ENCODE measurements around the gene ZNF219. TPM values are rescaled to one million over a fixed set of nuclear protein-coding genes. Genes with fewer than 3 reads are reported as not detected.

Gene ZNF219
- total and polyA plus RNA-seq, 2 of the 13 experiments (the other 11 are each of a cell fraction or from before 2014, with no cell fraction given) = 34.5 to 36.6 TPM

DNA sequence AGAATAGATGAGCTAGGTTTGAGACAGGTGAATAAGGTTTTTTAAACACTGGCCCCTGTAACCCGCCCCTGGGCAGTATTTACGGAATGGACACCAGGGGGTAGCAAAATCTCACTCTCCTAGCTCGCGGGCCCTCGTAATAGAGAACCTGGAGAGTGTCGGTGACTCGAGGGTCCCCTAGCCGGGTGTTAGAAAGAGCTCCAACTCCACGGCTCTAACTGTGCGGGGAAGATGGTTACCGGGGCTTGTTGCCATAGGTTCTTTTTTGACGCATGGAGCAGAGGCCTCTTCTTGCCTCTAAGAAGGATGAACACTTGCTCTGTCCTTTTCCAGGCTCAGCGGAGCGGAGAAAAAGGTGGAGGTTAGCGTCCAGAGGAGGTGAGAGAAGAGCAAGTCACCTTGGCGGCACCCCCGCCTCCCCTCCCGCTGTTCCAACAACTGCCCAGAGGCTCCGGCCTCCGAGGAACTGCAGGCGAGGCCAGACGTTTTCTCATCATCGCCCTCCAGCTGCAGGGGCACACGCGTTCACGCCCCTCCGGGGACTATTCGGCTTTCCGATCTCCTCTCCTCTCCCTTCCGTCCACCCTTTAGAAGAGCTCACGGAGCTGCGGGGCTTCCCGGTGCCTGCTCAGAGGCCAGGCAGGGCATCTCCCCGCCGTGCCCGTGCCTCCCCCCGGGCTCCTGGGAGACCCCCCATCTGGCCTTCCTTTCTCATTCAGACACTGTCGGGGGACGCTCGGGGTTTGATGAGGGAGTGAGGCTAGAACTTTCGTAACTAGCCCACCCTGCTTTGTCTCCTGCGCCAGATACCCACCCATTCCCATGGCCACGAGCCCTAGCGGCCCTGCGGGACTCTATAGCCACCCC, 29.7 kb downstream of the ZNF219 start (continued):
- TF ChIP-seq, protein P1, sequence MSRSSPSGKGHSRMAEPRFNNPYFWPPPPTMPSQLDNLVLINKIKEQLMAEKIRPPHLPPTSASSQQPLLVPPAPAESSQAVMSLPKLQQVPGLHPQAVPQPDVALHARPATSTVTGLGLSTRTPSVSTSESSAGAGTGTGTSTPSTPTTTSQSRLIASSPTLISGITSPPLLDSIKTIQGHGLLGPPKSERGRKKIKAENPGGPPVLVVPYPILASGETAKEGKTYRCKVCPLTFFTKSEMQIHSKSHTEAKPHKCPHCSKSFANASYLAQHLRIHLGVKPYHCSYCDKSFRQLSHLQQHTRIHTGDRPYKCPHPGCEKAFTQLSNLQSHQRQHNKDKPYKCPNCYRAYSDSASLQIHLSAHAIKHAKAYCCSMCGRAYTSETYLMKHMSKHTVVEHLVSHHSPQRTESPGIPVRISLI (CRISPR knock-in tag; IDR thresholded peaks at IDR 0.05; ENCODE audit: borderline replicate concordance) = no peak; the same call in 1 of the 2 replicates
- TF ChIP-seq FOXO1 (CRISPR knock-in tag; IDR thresholded peaks at IDR 0.05) (no peak), ZSCAN29 (CRISPR knock-in tag; conservative IDR thresholded peaks at IDR 0.05) (no peak), REPIN1 (CRISPR knock-in tag; IDR thresholded peaks at IDR 0.05; ENCODE audit: borderline replicate concordance, low read depth) (no peak), CHD4 (IDR thresholded peaks at IDR 0.05; ENCODE audit: borderline replicate concordance, low read length) (no peak), POLR2G (IDR thresholded peaks at IDR 0.05; ENCODE audit: low read depth, low read length) (peak; percentile 18; the same call in 1 of the 2 replicates), YEATS2 (CRISPR knock-in tag; IDR thresholded peaks at IDR 0.05; ENCODE audit: borderline replicate concordance) (no peak; the same call in 1 of the 2 replicates), CAMTA2 (CRISPR knock-in tag; IDR thresholded peaks at IDR 0.05; ENCODE audit: borderline replicate concordance) (no peak), HCFC1 (IDR thresholded peaks at IDR 0.05; ENCODE audit: low read depth, low read length) (no peak), ZSCAN12 (CRISPR knock-in tag; IDR thresholded peaks at IDR 0.05) (no peak), ZNF589 (CRISPR knock-in tag; conservative IDR thresholded peaks at IDR 0.05) (no peak), PHF21A (CRISPR knock-in tag; IDR thresholded peaks at IDR 0.05) (peak; percentile 71), NR1H2 (CRISPR knock-in tag; IDR thresholded peaks at IDR 0.05; ENCODE audit: borderline replicate concordance, low read depth) (no peak), CREB3 (CRISPR knock-in tag; IDR thresholded peaks at IDR 0.05) (no peak), CHCHD3 (CRISPR knock-in tag; IDR thresholded peaks at IDR 0.05) (no peak)
- TF ChIP-seq, protein P2, sequence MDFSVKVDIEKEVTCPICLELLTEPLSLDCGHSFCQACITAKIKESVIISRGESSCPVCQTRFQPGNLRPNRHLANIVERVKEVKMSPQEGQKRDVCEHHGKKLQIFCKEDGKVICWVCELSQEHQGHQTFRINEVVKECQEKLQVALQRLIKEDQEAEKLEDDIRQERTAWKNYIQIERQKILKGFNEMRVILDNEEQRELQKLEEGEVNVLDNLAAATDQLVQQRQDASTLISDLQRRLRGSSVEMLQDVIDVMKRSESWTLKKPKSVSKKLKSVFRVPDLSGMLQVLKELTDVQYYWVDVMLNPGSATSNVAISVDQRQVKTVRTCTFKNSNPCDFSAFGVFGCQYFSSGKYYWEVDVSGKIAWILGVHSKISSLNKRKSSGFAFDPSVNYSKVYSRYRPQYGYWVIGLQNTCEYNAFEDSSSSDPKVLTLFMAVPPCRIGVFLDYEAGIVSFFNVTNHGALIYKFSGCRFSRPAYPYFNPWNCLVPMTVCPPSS (IDR thresholded peaks at IDR 0.05) = no peak
- TF ChIP-seq, protein P3, sequence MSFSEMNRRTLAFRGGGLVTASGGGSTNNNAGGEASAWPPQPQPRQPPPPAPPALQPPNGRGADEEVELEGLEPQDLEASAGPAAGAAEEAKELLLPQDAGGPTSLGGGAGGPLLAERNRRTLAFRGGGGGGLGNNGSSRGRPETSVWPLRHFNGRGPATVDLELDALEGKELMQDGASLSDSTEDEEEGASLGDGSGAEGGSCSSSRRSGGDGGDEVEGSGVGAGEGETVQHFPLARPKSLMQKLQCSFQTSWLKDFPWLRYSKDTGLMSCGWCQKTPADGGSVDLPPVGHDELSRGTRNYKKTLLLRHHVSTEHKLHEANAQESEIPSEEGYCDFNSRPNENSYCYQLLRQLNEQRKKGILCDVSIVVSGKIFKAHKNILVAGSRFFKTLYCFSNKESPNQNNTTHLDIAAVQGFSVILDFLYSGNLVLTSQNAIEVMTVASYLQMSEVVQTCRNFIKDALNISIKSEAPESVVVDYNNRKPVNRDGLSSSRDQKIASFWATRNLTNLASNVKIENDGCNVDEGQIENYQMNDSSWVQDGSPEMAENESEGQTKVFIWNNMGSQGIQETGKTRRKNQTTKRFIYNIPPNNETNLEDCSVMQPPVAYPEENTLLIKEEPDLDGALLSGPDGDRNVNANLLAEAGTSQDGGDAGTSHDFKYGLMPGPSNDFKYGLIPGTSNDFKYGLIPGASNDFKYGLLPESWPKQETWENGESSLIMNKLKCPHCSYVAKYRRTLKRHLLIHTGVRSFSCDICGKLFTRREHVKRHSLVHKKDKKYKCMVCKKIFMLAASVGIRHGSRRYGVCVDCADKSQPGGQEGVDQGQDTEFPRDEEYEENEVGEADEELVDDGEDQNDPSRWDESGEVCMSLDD (CRISPR knock-in tag; IDR thresholded peaks at IDR 0.05; ENCODE audit: borderline replicate concordance) = no peak

All from HepG2 (cell line).